Trophoblast cell (in vitro differentiated cells and primary cell): ENCODE results near the gene ZNF23.

ENCODE experiments used
- DNase-seq, 2 donors: peaks; one replicate each; pipeline ENCODE4 v3.0.0-alpha.2; 2016
- H2AFZ ChIP-seq: 2 replicates; pipeline ENCODE4 v1.6.1; 2013; ENCODE audit warnings: low read length, moderate library complexity, mild to moderate bottlenecking; ENCODE audit not compliant: insufficient read depth, poor library complexity
- H2AK5ac ChIP-seq: 2 replicates; pipeline ENCODE4 v1.6.1; 2013; ENCODE audit warnings: mild to moderate bottlenecking, low read length
- H2BK120ac ChIP-seq: 2 replicates; pipeline ENCODE4 v1.6.1; 2013; ENCODE audit warnings: low read length, mild to moderate bottlenecking, moderate library complexity; ENCODE audit not compliant: insufficient read depth, poor library complexity
- H2BK12ac ChIP-seq: 2 replicates; pipeline ENCODE4 v1.6.1; 2013; ENCODE audit warnings: mild to moderate bottlenecking, low read length, moderate library complexity
- H2BK5ac ChIP-seq: 2 replicates; pipeline ENCODE4 v1.6.1; 2013; ENCODE audit warnings: low read length, low read depth, moderate library complexity, mild to moderate bottlenecking; ENCODE audit not compliant: poor library complexity
- H3K14ac ChIP-seq: 2 replicates; pipeline ENCODE4 v1.6.1; 2013; ENCODE audit warnings: mild to moderate bottlenecking, low read length
- H3K18ac ChIP-seq: 2 replicates; pipeline ENCODE4 v1.6.1; 2013; ENCODE audit warnings: mild to moderate bottlenecking, low read length
- H3K23ac ChIP-seq: 2 replicates; pipeline ENCODE4 v1.6.1; 2013; ENCODE audit warnings: low read length
- H3K27ac ChIP-seq: 2 replicates; pipeline ENCODE4 v1.5.1; 2013; ENCODE audit warnings: low read depth, mild to moderate bottlenecking, inconsistent platforms, low read length, moderate library complexity
- H3K27me3 ChIP-seq: 2 replicates; pipeline ENCODE4 v1.6.1; 2013; ENCODE audit warnings: inconsistent platforms, mild to moderate bottlenecking, low read length, moderate library complexity; ENCODE audit not compliant: insufficient read depth
- H3K36me3 ChIP-seq, 2 experiments: 1 replicate in 1 of 2; 2 replicates in 1 of 2; pipeline ENCODE4 v1.6.1; 2013; ENCODE audit warnings: low read length in 2 of 2, mild to moderate bottlenecking in 2 of 2, moderate library complexity in 1 of 2; ENCODE audit not compliant: insufficient read depth in 2 of 2, control insufficient read depth in 1 of 2
- H3K4ac ChIP-seq: 2 replicates; pipeline ENCODE4 v1.6.1; 2013; ENCODE audit warnings: low read depth, mild to moderate bottlenecking, low read length, moderate library complexity
- H3K4me1 ChIP-seq, 2 experiments: 1 replicate in 1 of 2; 2 replicates in 1 of 2; pipeline ENCODE4 v1.6.1; 2013; ENCODE audit warnings: low read length in 2 of 2, mild to moderate bottlenecking in 2 of 2, moderate library complexity in 1 of 2; ENCODE audit not compliant: insufficient read depth in 2 of 2, control insufficient read depth in 1 of 2
- H3K4me2 ChIP-seq: 2 replicates; pipeline ENCODE4 v1.6.1; 2013; ENCODE audit warnings: inconsistent platforms, mild to moderate bottlenecking, low read length, moderate library complexity
- H3K4me3 ChIP-seq: 2 replicates; pipeline ENCODE4 v1.5.1; 2013; ENCODE audit warnings: mild to moderate bottlenecking, low read depth, low read length, inconsistent platforms
- H3K79me1 ChIP-seq: one replicate; pipeline ENCODE4 v1.6.1; 2013; ENCODE audit warnings: low read length
- H3K79me2 ChIP-seq: 2 replicates; pipeline ENCODE4 v1.6.1; 2013; ENCODE audit warnings: low read length, mild to moderate bottlenecking; ENCODE audit not compliant: control insufficient read depth, insufficient read depth, poor library complexity
- H3K9ac ChIP-seq: 2 replicates; pipeline ENCODE4 v1.6.1; 2013; ENCODE audit warnings: mild to moderate bottlenecking, low read length
- H3K9me3 ChIP-seq: 2 replicates; pipeline ENCODE4 v1.6.1; 2013; ENCODE audit warnings: low read depth, mild to moderate bottlenecking, control low read depth, inconsistent platforms, low read length; ENCODE audit not compliant: insufficient read depth
- H4K12ac ChIP-seq: 2 replicates; pipeline ENCODE4 v1.6.1; 2013; ENCODE audit warnings: low read depth, mild to moderate bottlenecking, low read length, moderate library complexity
- H4K8ac ChIP-seq: 2 replicates; pipeline ENCODE4 v1.6.1; 2013; ENCODE audit warnings: low read depth, mild to moderate bottlenecking, low read length, moderate library complexity
- H4K91ac ChIP-seq: one replicate; pipeline ENCODE4 v1.6.1; 2013; ENCODE audit warnings: low read depth, mild to moderate bottlenecking, low read length, moderate library complexity
- WGBS: extraction: QIAGEN DNeasy Blood & Tissue Kit; methylation state at CpG from one replicate; pipeline ENCODE4 v1.1.7; 2013; ENCODE audit warnings: missing lambda C conversion rate; ENCODE audit not compliant: insufficient read length, insufficient coverage; ENCODE audit errors: extremely low coverage; 5-methylcytosine and 5-hydroxymethylcytosine counted together

The ZNF23 gene

GRCh38 chr16:71426069-71426879, 35.8 kb downstream of the ZNF23 start:
- Histone ChIP-seq H3K14ac (no peak overlapping the region), H2AK5ac (no peak overlapping the region), H2BK12ac (no peak overlapping the region), H4K12ac (no peak overlapping the region), H3K27ac (no peak overlapping the region), H2AFZ (peak overlapping the region; percentile 11), H3K27me3 (peaks cover 2% of the 10 kb centered on the region), H3K4ac (no peak overlapping the region), H3K23ac (no peak overlapping the region), H3K4me2 (peak overlapping the region; percentile 84), H4K91ac (no peak overlapping the region), H3K36me3 (no peaks in the 10 kb centered on the region), H3K4me3 (peak overlapping the region; percentile 64), H3K9me3 (peaks cover 2% of the 10 kb centered on the region), H3K4me1 (peaks cover 4 to 8% of the 10 kb centered on the region in 2 experiments), H3K79me1 (no peaks in the 10 kb centered on the region), H2BK5ac (no peak overlapping the region), H3K79me2 (no peaks in the 10 kb centered on the region), H3K18ac (no peak overlapping the region), H3K9ac (no peak overlapping the region), H4K8ac (no peak overlapping the region), H2BK120ac (no peak overlapping the region)
- peak; percentile 49 to 61 for DNase-seq
- no CpG with 5 or more reads among the region's 48 CpGs for WGBS

GRCh38 chr16:71425746-71426068, 36.3 kb downstream of the ZNF23 start:
- Histone ChIP-seq H3K9me3 (peaks cover 2% of the 10 kb centered on the region), H3K9ac (no peak overlapping the region), H3K79me2 (no peaks in the 10 kb centered on the region), H4K91ac (no peak overlapping the region), H2BK12ac (no peak overlapping the region), H4K8ac (no peak overlapping the region), H3K79me1 (no peaks in the 10 kb centered on the region), H4K12ac (no peak overlapping the region), H3K23ac (no peak overlapping the region), H3K4ac (no peak overlapping the region), H3K27me3 (peaks cover 2% of the 10 kb centered on the region), H3K36me3 (no peaks in the 10 kb centered on the region), H2BK120ac (no peak overlapping the region), H3K4me1 (peaks cover 4 to 8% of the 10 kb centered on the region in 2 experiments), H3K4me2 (peak overlapping the region; percentile 84), H3K14ac (no peak overlapping the region), H2BK5ac (no peak overlapping the region), H2AFZ (peak overlapping the region; percentile 11), H3K4me3 (peak overlapping the region; percentile 64), H3K18ac (no peak overlapping the region), H2AK5ac (no peak overlapping the region), H3K27ac (no peak overlapping the region)
- no CpG with 5 or more reads among the region's 18 CpGs for whole genome bisulfite sequencing
- no peak for DNase-seq

DNA sequence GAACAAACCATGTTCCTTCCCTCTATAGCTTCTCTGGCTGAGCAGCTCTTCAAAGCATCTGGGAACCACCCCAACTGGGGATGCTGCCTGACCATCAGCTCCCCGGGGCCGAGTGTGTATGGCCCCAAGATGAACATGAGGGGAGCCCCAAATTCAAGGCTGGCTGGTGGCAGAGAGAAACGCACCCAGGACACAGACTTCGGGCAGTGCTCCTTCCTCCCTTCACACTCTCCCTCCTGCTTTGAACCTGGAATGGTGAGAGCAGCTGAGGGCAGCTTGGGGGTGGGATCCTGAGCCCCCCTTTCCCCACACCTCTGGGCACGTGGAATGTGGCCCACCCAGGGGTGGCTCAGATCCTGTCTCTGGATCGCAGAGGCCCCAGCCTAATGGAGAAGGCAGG, 37.4 kb downstream of the ZNF23 start:
- Histone ChIP-seq H4K91ac (no peak overlapping the region), H2AK5ac (no peak overlapping the region), H4K12ac (no peak overlapping the region), H3K79me2 (no peaks in the 10 kb centered on the region), H4K8ac (no peak overlapping the region), H2BK5ac (no peak overlapping the region), H3K36me3 (no peaks in the 10 kb centered on the region), H3K4me2 (no peak overlapping the region), H3K9ac (no peak overlapping the region), H3K4ac (no peak overlapping the region), H2BK12ac (no peak overlapping the region), H2BK120ac (no peak overlapping the region), H3K27me3 (peaks cover 2% of the 10 kb centered on the region), H3K14ac (no peak overlapping the region), H3K9me3 (peaks cover 2% of the 10 kb centered on the region), H3K79me1 (no peaks in the 10 kb centered on the region), H3K4me3 (no peak overlapping the region), H3K27ac (no peak overlapping the region), H3K4me1 (peaks cover 4 to 8% of the 10 kb centered on the region in 2 experiments), H3K23ac (no peak overlapping the region), H2AFZ (no peak overlapping the region), H3K18ac (no peak overlapping the region)
- no CpG with 5 or more reads among the region's 6 CpGs for whole genome bisulfite sequencing
- DNase-seq, result no peak

- no CpG with 5 or more reads among the region's 7 CpGs for WGBS
- no peak overlapping the region for H3K23ac ChIP-seq
- peaks cover 2% of the 10 kb centered on the region for H3K9me3 ChIP-seq
Measured at GRCh38 chr16:71423865-71424264, 38.2 kb downstream of the ZNF23 start.

More at GRCh38 chr16:71423865-71424264, 38.2 kb downstream of the ZNF23 start:
- Histone ChIP-seq H3K4ac (no peak overlapping the region), H2BK120ac (no peak overlapping the region), H2BK12ac (no peak overlapping the region), H3K27me3 (peaks cover 2% of the 10 kb centered on the region), H3K14ac (no peak overlapping the region), H3K4me3 (no peak overlapping the region), H4K12ac (no peak overlapping the region), H3K79me2 (no peaks in the 10 kb centered on the region), H3K79me1 (no peaks in the 10 kb centered on the region), H3K9ac (no peak overlapping the region), H3K18ac (no peak overlapping the region), H4K91ac (no peak overlapping the region), H3K4me2 (no peak overlapping the region), H3K36me3 (no peaks in the 10 kb centered on the region), H4K8ac (no peak overlapping the region), H3K4me1 (peaks cover 3 to 4% of the 10 kb centered on the region in 2 experiments), H2AFZ (no peak overlapping the region), H3K27ac (no peak overlapping the region), H2AK5ac (no peak overlapping the region), H2BK5ac (no peak overlapping the region)
- peak in 1 of 2 donors; percentile 33 for DNase-seq
